OCI-LY7 (cell line): ENCODE measurements around the gene SIRPA. TPM values are rescaled to one million over a fixed set of nuclear protein-coding genes. Genes with fewer than 3 reads are reported as not detected.

Source experiments
- BruUV-seq: library from RNA; stranded (reverse); fragments of 400-500 nt; replicated peaks from 2 replicates; lab custom pipeline; 2021; lab: Mats Ljungman, UMichigan
- CTCF ChIA-PET: fragments of 300-600 bp; sonication (Branson Sonifier 250); formaldehyde crosslinking; loops from one replicate; lab custom pipeline; 2022; ENCODE audit warnings: antibody characterized with exemption; ENCODE audit not compliant: unreplicated experiment; lab: Charles Lee
- POLR2A ChIA-PET: fragments of 300-600 bp; sonication (Branson Sonifier 250); formaldehyde crosslinking; loops from one replicate; lab custom pipeline; 2022; ENCODE audit warnings: antibody characterized with exemption; lab: Charles Lee
- DNase-seq: peaks from one replicate; pipeline ENCODE4 v3.0.0-alpha.2; 2015; ENCODE audit warnings: low spot score
- H2AFZ ChIP-seq: fragments of 200-600 bp; sonication (generic), shearing (Covaris generic); 2 replicates; pipeline ENCODE4 v1.6.1; 2014; ENCODE audit warnings: mild to moderate bottlenecking, antibody characterized with exemption, low read length, moderate library complexity
- H3K27ac ChIP-seq: fragments of 200-600 bp; sonication (generic); 2 replicates; pipeline ENCODE4 v1.5.1; 2014; ENCODE audit warnings: mixed run types, low read depth, mild to moderate bottlenecking, moderate library complexity, low read length, inconsistent platforms; ENCODE audit not compliant: poor library complexity, severe bottlenecking
- H3K36me3 ChIP-seq: fragments of 200-600 bp; sonication (generic); 2 replicates; pipeline ENCODE4 v1.6.1; 2014; ENCODE audit warnings: mild to moderate bottlenecking, antibody characterized with exemption, low read length, moderate library complexity, mixed read lengths; ENCODE audit not compliant: insufficient read depth
- H3K4me1 ChIP-seq: fragments of 200-600 bp; sonication (generic); 2 replicates; pipeline ENCODE4 v1.5.1; 2014; ENCODE audit warnings: mild to moderate bottlenecking, low read length; ENCODE audit not compliant: insufficient read depth, poor library complexity, severe bottlenecking
- H3K4me2 ChIP-seq: fragments of 200-600 bp; sonication (generic); 2 replicates; pipeline ENCODE4 v1.6.1; 2014; ENCODE audit warnings: mild to moderate bottlenecking, low read length
- H3K4me3 ChIP-seq: fragments of 200-600 bp; sonication (generic); 2 replicates; pipeline ENCODE4 v1.5.1; 2014; ENCODE audit warnings: mild to moderate bottlenecking, low read depth, low read length; ENCODE audit not compliant: poor library complexity, severe bottlenecking
- H3K79me2 ChIP-seq: fragments of 200-600 bp; sonication (generic); 2 replicates; pipeline ENCODE4 v1.6.1; 2016; ENCODE audit warnings: low read depth, mild to moderate bottlenecking, low read length, moderate library complexity, mixed read lengths; ENCODE audit not compliant: insufficient read depth
- H3K9me2 ChIP-seq: fragments of 200-600 bp; sonication (generic); 2 replicates; pipeline ENCODE4 v1.6.1; 2016; ENCODE audit warnings: mild to moderate bottlenecking, low read length, mixed read lengths; ENCODE audit not compliant: insufficient read depth
- H3K9me3 ChIP-seq: fragments of 200-600 bp; sonication (generic); 2 replicates; pipeline ENCODE4 v1.6.1; 2014; ENCODE audit warnings: mild to moderate bottlenecking, mixed run types, low read length, mixed read lengths
- H4K20me1 ChIP-seq: fragments of 200-600 bp; sonication (generic); 2 replicates; pipeline ENCODE4 v1.6.1; 2014; ENCODE audit warnings: mild to moderate bottlenecking, antibody characterized with exemption, low read length, moderate library complexity, mixed read lengths; ENCODE audit not compliant: insufficient read depth
- EZH2phosphoT487 ChIP-seq: fragments of 200-600 bp; sonication (generic); IDR thresholded peaks from 2 replicates; pipeline ENCODE4 v1.6.1; 2018; ENCODE audit warnings: low read depth, borderline replicate concordance, mild to moderate bottlenecking, mixed run types, antibody characterized with exemption, low read length, moderate library complexity, mixed read lengths
- intact Hi-C: fragments of 100-400 bp; cut with micrococcal nuclease; formaldehyde crosslinking; loops from one replicate; pipeline ENCODE4 v1.10.0; 2022; ENCODE audit not compliant: unreplicated experiment
- total RNA-seq, 2 experiments: library from RNA; depleted of rRNA in 1 of 2; stranded (reverse); fragments of >200 nt in 1 of 2; shearing (Covaris generic) in 1 of 2; gene quantifications; 2 replicates each; pipeline ENCODE4 v1.2.3, GENCODE V29; 2014 to 2022
- TF ChIP-seq, protein P1 (sequence below): fragments of 200-600 bp; sonication (generic); conservative IDR thresholded peaks from 2 replicates; pipeline ENCODE4 v1.5.1; 2014; ENCODE audit warnings: mild to moderate bottlenecking, antibody characterized with exemption, low read length, moderate library complexity, mixed read lengths

Gene SIRPA
- total RNA-seq, 2 experiments from 2014 or later = not detected

DNA sequence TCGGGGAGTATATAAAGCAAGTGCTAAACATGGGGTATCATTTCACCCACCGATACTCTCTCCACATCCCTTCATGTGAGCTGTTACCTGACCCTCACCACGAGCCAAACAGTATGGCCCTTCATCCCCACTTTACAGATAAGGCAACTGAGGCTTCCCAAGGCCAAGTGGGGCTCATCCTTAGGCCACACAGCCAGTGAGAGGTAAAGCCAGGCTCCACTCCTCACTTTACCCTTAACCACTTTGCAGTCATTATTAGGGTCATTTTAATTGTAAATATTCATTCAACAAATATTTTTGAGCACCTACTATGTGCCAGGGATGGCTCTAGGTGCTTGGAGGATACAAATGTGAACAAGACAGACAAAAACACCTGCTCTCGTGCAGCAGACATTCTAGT, 7.0 kb downstream of the SIRPA start:
- Histone ChIP-seq H3K27ac (no peak overlapping the region), H3K36me3 (no peaks in the 10 kb centered on the region), H4K20me1 (no peaks in the 10 kb centered on the region), H3K9me2 (no peaks in the 10 kb centered on the region), H3K79me2 (no peaks in the 10 kb centered on the region), H3K4me3 (no peak overlapping the region), H3K9me3 (no peaks in the 10 kb centered on the region), H2AFZ (no peak overlapping the region), H3K4me2 (no peak overlapping the region), H3K4me1 (peaks cover 15% of the 10 kb centered on the region)
- no TSS peak for BruUV-seq
- CTCF ChIA-PET = no interaction called here
- no peak for DNase-seq
- TF ChIP-seq, protein P1, sequence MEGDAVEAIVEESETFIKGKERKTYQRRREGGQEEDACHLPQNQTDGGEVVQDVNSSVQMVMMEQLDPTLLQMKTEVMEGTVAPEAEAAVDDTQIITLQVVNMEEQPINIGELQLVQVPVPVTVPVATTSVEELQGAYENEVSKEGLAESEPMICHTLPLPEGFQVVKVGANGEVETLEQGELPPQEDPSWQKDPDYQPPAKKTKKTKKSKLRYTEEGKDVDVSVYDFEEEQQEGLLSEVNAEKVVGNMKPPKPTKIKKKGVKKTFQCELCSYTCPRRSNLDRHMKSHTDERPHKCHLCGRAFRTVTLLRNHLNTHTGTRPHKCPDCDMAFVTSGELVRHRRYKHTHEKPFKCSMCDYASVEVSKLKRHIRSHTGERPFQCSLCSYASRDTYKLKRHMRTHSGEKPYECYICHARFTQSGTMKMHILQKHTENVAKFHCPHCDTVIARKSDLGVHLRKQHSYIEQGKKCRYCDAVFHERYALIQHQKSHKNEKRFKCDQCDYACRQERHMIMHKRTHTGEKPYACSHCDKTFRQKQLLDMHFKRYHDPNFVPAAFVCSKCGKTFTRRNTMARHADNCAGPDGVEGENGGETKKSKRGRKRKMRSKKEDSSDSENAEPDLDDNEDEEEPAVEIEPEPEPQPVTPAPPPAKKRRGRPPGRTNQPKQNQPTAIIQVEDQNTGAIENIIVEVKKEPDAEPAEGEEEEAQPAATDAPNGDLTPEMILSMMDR = no peak
- no peak for TF ChIP-seq EZH2phosphoT487
- intact Hi-C loops = no loop called here
- POLR2A ChIA-PET = no interaction called here

DNA sequence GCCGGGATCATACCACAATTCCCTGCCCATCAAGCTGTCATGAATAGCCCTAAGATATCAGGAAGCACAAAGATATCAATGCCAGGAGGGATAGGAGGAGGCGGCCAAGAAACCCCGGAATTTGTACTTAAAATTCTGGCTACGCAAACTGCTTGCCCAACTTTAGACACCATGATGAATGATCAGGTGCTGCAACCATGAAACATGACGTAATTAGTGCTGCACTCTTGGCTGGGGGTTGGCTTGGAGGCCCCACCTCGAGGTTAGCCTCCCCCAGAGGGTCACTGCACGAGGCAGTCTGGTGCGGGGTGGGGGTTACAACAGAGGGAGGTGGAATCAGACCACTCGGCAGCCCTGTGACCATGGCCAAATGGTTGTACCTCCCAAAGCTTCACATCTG, 8.9 kb downstream of the SIRPA start:
- Histone ChIP-seq H2AFZ (no peak overlapping the region), H3K4me1 (no peaks in the 10 kb centered on the region), H3K9me3 (no peaks in the 10 kb centered on the region), H3K79me2 (no peaks in the 10 kb centered on the region), H3K9me2 (no peaks in the 10 kb centered on the region), H3K4me3 (no peak overlapping the region), H3K36me3 (no peaks in the 10 kb centered on the region), H3K4me2 (no peak overlapping the region), H3K27ac (no peak overlapping the region), H4K20me1 (no peaks in the 10 kb centered on the region)
- ChIA-PET POLR2A (no interaction called here), CTCF (no interaction called here)
- intact Hi-C loops = no loop called here
- BruUV-seq = no TSS peak
- DNase-seq = no peak
- no peak for TF ChIP-seq EZH2phosphoT487
- TF ChIP-seq, protein P1 = no peak

DNA sequence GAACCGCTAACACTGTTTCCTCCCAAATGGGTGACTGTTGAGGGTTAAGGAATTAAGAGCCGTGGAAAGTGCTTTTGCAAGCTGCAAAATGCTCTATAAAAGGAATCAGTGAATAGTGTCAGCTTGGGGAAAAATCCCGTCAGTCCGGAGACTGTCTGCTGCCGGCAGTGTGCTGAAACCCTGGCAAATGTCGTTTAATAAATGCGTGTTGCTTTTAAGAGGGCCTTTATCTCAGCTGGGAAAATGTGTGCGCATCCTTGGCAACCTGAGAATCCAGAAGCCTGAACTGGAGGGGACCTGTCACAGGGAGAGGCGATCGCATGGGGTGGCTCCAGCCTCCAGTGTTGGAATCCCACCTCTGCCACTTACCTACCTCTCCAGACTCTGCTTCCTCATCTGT, 9.8 kb downstream of the SIRPA start:
- Histone ChIP-seq H3K9me3 (no peaks in the 10 kb centered on the region), H3K4me1 (no peaks in the 10 kb centered on the region), H3K4me2 (no peak overlapping the region), H3K27ac (no peak overlapping the region), H3K36me3 (no peaks in the 10 kb centered on the region), H3K9me2 (no peaks in the 10 kb centered on the region), H3K4me3 (no peak overlapping the region), H2AFZ (no peak overlapping the region), H3K79me2 (no peaks in the 10 kb centered on the region), H4K20me1 (no peaks in the 10 kb centered on the region)
- no peak for DNase-seq
- POLR2A ChIA-PET = no interaction called here
- CTCF ChIA-PET = no interaction called here
- TF ChIP-seq, protein P1 = no peak
- no TSS peak for BruUV-seq
- intact Hi-C loops = no loop called here
